Neural crest cell (in vitro differentiated cells): ENCODE measurements around the gene TMED9. TPM values are rescaled to one million over a fixed set of nuclear protein-coding genes. Genes with fewer than 3 reads are reported as not detected.

ENCODE experiments used
- DNase-seq: peaks from one replicate; pipeline ENCODE4 v3.0.0; 2021; ENCODE audit warnings: low read depth, mixed read lengths, low spot score
- H3K27ac Mint-ChIP-seq: one replicate; pipeline ENCODE4 v1.8.0; 2021; ENCODE audit warnings: mild to moderate bottlenecking, mixed read lengths; ENCODE audit not compliant: unreplicated experiment
- H3K27me3 Mint-ChIP-seq: 2 replicates; pipeline ENCODE4 v1.8.0; 2021; ENCODE audit warnings: low read depth, mild to moderate bottlenecking, mixed read lengths
- H3K36me3 Mint-ChIP-seq: 2 replicates; pipeline ENCODE4 v1.8.0; 2021; ENCODE audit warnings: low read depth, mild to moderate bottlenecking, mixed read lengths
- H3K4me1 Mint-ChIP-seq: 2 replicates; pipeline ENCODE4 v1.8.0; 2021; ENCODE audit warnings: mixed read lengths
- H3K4me3 Mint-ChIP-seq: one replicate; pipeline ENCODE4 v1.8.0; 2021; ENCODE audit warnings: mild to moderate bottlenecking, mixed read lengths
- H3K9me3 Mint-ChIP-seq: 2 replicates; pipeline ENCODE4 v1.8.0; 2021; ENCODE audit warnings: mixed read lengths
- CTCF ChIP-seq: fragments of 200-600 bp; sonication (generic); conservative IDR thresholded peaks from 2 replicates; pipeline ENCODE4 v1.5.0; 2021; ENCODE audit warnings: antibody characterized with exemption, mild to moderate bottlenecking
- total RNA-seq: library from RNA; stranded (reverse); gene quantifications from 2 replicates; pipeline ENCODE4 v1.2.1, GENCODE V29; 2021

TMED9 gene
- total RNA-seq, 1 donor from 2014 or later = 113 TPM

- no peak for DNase-seq
- peaks cover 22% of the 10 kb centered on the region for H3K4me1 Mint-ChIP-seq
- peak overlapping the region; percentile 77 for H3K27ac Mint-ChIP-seq
- peaks cover 7% of the 10 kb centered on the region for H3K36me3 Mint-ChIP-seq
- H3K9me3 Mint-ChIP-seq = no peaks in the 10 kb centered on the region
- H3K27me3 Mint-ChIP-seq = peaks cover 17% of the 10 kb centered on the region
- peak overlapping the region; percentile 94 for H3K4me3 Mint-ChIP-seq
- no peak for TF ChIP-seq CTCF
Observed at GRCh38 chr5:177600508-177601018, 8.6 kb downstream of the TMED9 start.

- Mint-ChIP-seq H3K9me3 (no peaks in the 10 kb centered on the region), H3K4me1 (peaks cover 22% of the 10 kb centered on the region), H3K27me3 (peaks cover 17% of the 10 kb centered on the region), H3K27ac (no peak overlapping the region), H3K4me3 (peak overlapping the region; percentile 94), H3K36me3 (peaks cover 7% of the 10 kb centered on the region)
- no peak for TF ChIP-seq CTCF
- DNase-seq = no peak
Observed at GRCh38 chr5:177601126-177601525, 9.1 kb downstream of the TMED9 start.

- Mint-ChIP-seq H3K9me3 (no peaks in the 10 kb centered on the region), H3K4me1 (peaks cover 29% of the 10 kb centered on the region), H3K36me3 (peaks cover 4% of the 10 kb centered on the region), H3K27ac (no peak overlapping the region), H3K4me3 (peak overlapping the region; percentile 94), H3K27me3 (peaks cover 14% of the 10 kb centered on the region)
- peak; percentile 27 for TF ChIP-seq CTCF
- no peak for DNase-seq
Observed at GRCh38 chr5:177601577-177602457, 9.8 kb downstream of the TMED9 start.

GRCh38 chr5:177602458-177602830 is 10.4 kb downstream of the TMED9 start:
- TF ChIP-seq CTCF = no peak
- peak overlapping the region; percentile 44 for H3K4me3 Mint-ChIP-seq

GRCh38 chr5:177603631-177604030 is 11.6 kb downstream of the TMED9 start:
- Mint-ChIP-seq H3K4me1 (peaks cover 38% of the 10 kb centered on the region), H3K9me3 (no peaks in the 10 kb centered on the region), H3K4me3 (peak overlapping the region; percentile 74), H3K36me3 (peaks cover 4% of the 10 kb centered on the region), H3K27ac (peak overlapping the region; percentile 73), H3K27me3 (peaks cover 11% of the 10 kb centered on the region)
- no peak for TF ChIP-seq CTCF
- no peak for DNase-seq

More at GRCh38 chr5:177602458-177602830, 10.4 kb downstream of the TMED9 start:
- Mint-ChIP-seq H3K27ac (no peak overlapping the region), H3K36me3 (peaks cover 4% of the 10 kb centered on the region), H3K9me3 (no peaks in the 10 kb centered on the region), H3K27me3 (peaks cover 17% of the 10 kb centered on the region), H3K4me1 (peaks cover 33% of the 10 kb centered on the region)
- no peak for DNase-seq
